Measurements from ENCODE around the gene ZNF808. TPM values are rescaled to one million over a fixed set of nuclear protein-coding genes. Genes with fewer than 3 reads are reported as not detected.

ZNF808 gene
- total RNA-seq: 19.6 and 28.8 TPM in 2 replicates

GRCh38 chr19:52527134-52527955 is at the start of gene ZNF808:
ZNF808 (plus strand) TSS chr19:52527668; CDS start chr19:52543285, 15,617 bp downstream.

DNA sequence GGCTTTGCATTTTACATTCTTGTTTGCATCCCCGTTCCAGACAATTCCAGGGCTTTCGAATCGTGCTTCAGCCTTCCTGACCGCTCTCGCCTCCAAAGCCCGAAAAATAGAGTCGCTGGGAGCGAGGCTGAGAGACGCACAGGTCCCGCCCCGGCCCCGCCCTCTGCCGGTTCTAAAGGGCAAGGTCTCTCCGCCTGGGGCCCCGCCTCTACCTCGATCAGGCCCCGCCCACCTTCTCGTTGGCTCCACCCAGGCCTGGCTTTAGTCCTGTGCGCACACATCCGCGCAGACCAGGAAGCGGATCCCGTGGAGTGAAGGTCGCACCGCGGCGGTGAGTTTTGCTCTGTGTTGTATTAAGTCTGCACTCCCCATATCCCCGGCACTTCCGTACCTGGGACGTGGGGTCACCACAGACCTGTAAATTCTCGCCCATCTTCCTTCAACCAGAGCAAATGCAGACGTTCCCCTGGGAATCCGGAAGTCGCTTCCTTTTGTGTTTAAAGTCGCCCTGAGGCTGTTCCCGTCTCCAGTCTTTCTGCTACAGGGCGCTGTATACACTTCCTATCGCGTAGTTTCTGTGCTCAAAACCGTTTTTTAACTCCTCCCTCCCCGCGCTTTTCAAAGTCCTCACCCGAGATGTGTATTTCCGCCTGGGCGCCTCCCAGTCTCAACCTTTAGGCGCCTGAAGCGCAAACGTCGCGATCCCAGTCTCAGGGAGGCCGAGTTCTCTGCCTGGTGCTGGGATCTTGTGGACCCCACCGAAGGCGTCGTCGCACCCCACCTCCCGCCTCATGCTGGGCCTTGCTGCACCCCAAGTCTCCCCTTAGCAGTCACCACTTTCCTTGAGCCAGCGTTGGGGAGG is 42.8 kb downstream of the ZNF808 start, which contains the start of gene ZNF701:
Gene ZNF701 (plus strand): TSS at position 288 of the 862 bp plus-strand sequence. CDS start 3,861 bp downstream, outside the sequence.

Small RNAs within 50 kb of the gene (small RNA-seq; reads per million reads assigned to genes)
- not detected for gene RPL39P34

Other genes with a start within 250 kb of the ZNF808 start
- 12.4 and 13.8 TPM in 2 replicates for gene ZNF480, start 230.5 kb upstream of the ZNF808 start, total RNA-seq
- gene ZNF610, start 191.4 kb upstream of the ZNF808 start, total RNA-seq: 3.7 and 9.1 TPM in 2 replicates
- 24.4 and 32.1 TPM in 2 replicates for gene ZNF880, start 157.7 kb upstream of the ZNF808 start, total RNA-seq
- 34.5 and 53.9 TPM in 2 replicates for gene ZNF528, start 129.8 kb upstream of the ZNF808 start, total RNA-seq
- 0.11 and 0.13 TPM in 2 replicates for gene ZNF534, start 98.5 kb upstream of the ZNF808 start, total RNA-seq
- 4.6 and 9.8 TPM in 2 replicates for gene ZNF578, start 74.1 kb upstream of the ZNF808 start, total RNA-seq
- 13.3 and 19.7 TPM in 2 replicates for gene ZNF701, start 42.6 kb downstream of the ZNF808 start, total RNA-seq
- 52.1 and 74.2 TPM in 2 replicates for gene ZNF83, start 110.7 kb downstream of the ZNF808 start, total RNA-seq
- gene ZNF611, start 207.4 kb downstream of the ZNF808 start, total RNA-seq: 13.3 and 15.9 TPM in 2 replicates

Measured in articular chondrocyte of knee joint (primary cell).